Thyroid gland (tissue), 4 donors: ENCODE results near the gene TMEM120A. TPM values are rescaled to one million over a fixed set of nuclear protein-coding genes. Genes with fewer than 3 reads are reported as not detected.

Experiments
- DNase-seq, 2 donors: peaks; one replicate each; pipeline ENCODE4 v3.0.0-alpha.2; 2019
- H3K27ac ChIP-seq, 3 donors: fragments of 200-600 bp; sonication (generic); 1 replicate in 2 of 3; 2 replicates in 1 of 3; pipeline ENCODE4 v1.5.1; 2016 to 2019; ENCODE audit warnings: mild to moderate bottlenecking in 1 of 3, moderate library complexity in 1 of 3
- H3K27me3 ChIP-seq: fragments of 200-600 bp; sonication (generic); one replicate; pipeline ENCODE4 v1.5.1; 2019
- H3K36me3 ChIP-seq, 2 donors: fragments of 200-600 bp; sonication (generic); one replicate each; pipeline ENCODE4 v1.5.1; 2016 to 2019
- H3K4me1 ChIP-seq, 2 donors: fragments of 200-600 bp; sonication (generic); one replicate each; pipeline ENCODE4 v1.5.1; 2017 to 2019
- H3K4me3 ChIP-seq, 3 donors: fragments of 200-600 bp; sonication (generic); replicated peaks in 1 of 3; 1 replicate in 2 of 3; 2 replicates in 1 of 3; pipeline ENCODE4 v1.5.1; 2016; ENCODE audit warnings: mild to moderate bottlenecking in 1 of 3
- H3K9me3 ChIP-seq: fragments of 200-600 bp; sonication (generic); one replicate; pipeline ENCODE4 v1.5.1; 2017
- CTCF ChIP-seq, 6 experiments: fragments of 200-600 bp in 3 of 6; fragments of 450-650 bp in 3 of 6; sonication (generic) in 3 of 6; IDR thresholded peaks; one replicate each; pipeline ENCODE4 v1.5.1; 2016 to 2019; ENCODE audit warnings: antibody characterized with exemption in 6 of 6, mild to moderate bottlenecking in 2 of 6, inconsistent platforms in 1 of 6, moderate library complexity in 1 of 6
- POLR2A ChIP-seq, 2 donors: fragments of 450-650 bp; IDR thresholded peaks; one replicate each; pipeline ENCODE4 v1.6.1; 2017; ENCODE audit warnings: antibody characterized with exemption in 2 of 2, mild to moderate bottlenecking in 2 of 2, moderate library complexity in 1 of 2
- WGBS, 2 donors: methylation state at CpG; one replicate each; pipeline ENCODE4 v1.1.5; 2017; 5-methylcytosine and 5-hydroxymethylcytosine counted together
- intact Hi-C: fragments of 100-400 bp; cut with DNase I; formaldehyde crosslinking; loops from one replicate; pipeline ENCODE4 v1.15.1; 2023
- total RNA-seq, 4 donors: library from RNA; depleted of rRNA; stranded (reverse); fragments of >200 nt; gene quantifications; one replicate each; pipeline ENCODE4 v1.2.3, GENCODE V29; 2016

The TMEM120A gene
- total RNA-seq, 4 donors from 2014 or later, result 25.4 to 38.2 (median 34.9) TPM

- Histone ChIP-seq H3K9me3 (no peaks in the 10 kb centered on the region), H3K4me1 (no peaks in the 10 kb centered on the region), H3K4me3 (no peak overlapping the region), H3K27ac (no peak overlapping the region), H3K36me3 (peaks cover 7 to 15% of the 10 kb centered on the region in 2 donors), H3K27me3 (no peaks in the 10 kb centered on the region)
- 94 to 96% methylated on average over 3 of the region's 3 CpGs for WGBS, 2 donors
- TF ChIP-seq POLR2A (IDR thresholded peaks at IDR 0.05) (no peak), CTCF (IDR thresholded peaks at IDR 0.05) (no peak)
- no peak for DNase-seq
- intact Hi-C loops, result no loop called here
Measured at GRCh38 chr7:76002822-76003221, 8.4 kb upstream of the TMEM120A start.

- Histone ChIP-seq H3K27me3 (no peaks in the 10 kb centered on the region), H3K4me3 (no peak overlapping the region), H3K27ac (no peak overlapping the region), H3K4me1 (no peaks in the 10 kb centered on the region), H3K36me3 (peaks cover 7 to 15% of the 10 kb centered on the region in 2 donors), H3K9me3 (no peaks in the 10 kb centered on the region)
- TF ChIP-seq CTCF (IDR thresholded peaks at IDR 0.05) (no peak), POLR2A (IDR thresholded peaks at IDR 0.05) (no peak)
- intact Hi-C loops, result no loop called here
- no peak for DNase-seq
- WGBS, 2 donors, result 94% methylated on average over 5 to 6 of the region's 6 CpGs
Measured at GRCh38 chr7:76002139-76002538, 7.7 kb upstream of the TMEM120A start.

DNA sequence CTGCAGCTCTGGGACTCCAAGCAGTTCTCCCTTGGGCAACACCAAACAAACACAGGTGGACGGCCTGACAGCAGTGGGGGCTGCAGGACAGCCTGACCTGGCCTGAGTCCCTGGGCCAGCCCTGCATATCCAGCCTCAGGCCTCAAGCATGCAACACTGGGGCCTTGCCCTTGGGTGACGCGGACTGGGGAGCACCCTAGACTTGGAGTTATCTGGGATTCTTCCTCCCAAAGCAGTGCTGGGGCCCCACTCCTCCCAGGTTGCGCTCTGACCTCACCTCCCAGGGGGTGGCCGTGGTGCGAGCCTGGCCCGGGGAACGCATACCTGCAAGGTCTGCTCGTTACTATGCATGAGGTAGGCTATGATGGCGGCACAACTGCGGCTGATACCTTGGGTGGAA is 6.2 kb upstream of the TMEM120A start:
- Histone ChIP-seq H3K27ac (no peak overlapping the region), H3K9me3 (no peaks in the 10 kb centered on the region), H3K4me3 (no peak overlapping the region), H3K27me3 (no peaks in the 10 kb centered on the region), H3K36me3 (peaks cover 7 to 15% of the 10 kb centered on the region in 2 donors), H3K4me1 (no peaks in the 10 kb centered on the region)
- intact Hi-C loops, result no loop called here
- DNase-seq, result no peak
- WGBS, 2 donors, result 90 to 95% methylated on average over 10 to 11 of the region's 11 CpGs
- TF ChIP-seq POLR2A (IDR thresholded peaks at IDR 0.05) (no peak), CTCF (IDR thresholded peaks at IDR 0.05) (no peak)

GRCh38 chr7:75998038-75998437 is 3.6 kb upstream of the TMEM120A start:
- H3K27ac ChIP-seq, result no peak overlapping the region
- no peaks in the 10 kb centered on the region for H3K27me3 ChIP-seq
- no peaks in the 10 kb centered on the region for H3K9me3 ChIP-seq
- no peak for DNase-seq
- intact Hi-C loops, result no loop called here
- TF ChIP-seq CTCF (IDR thresholded peaks at IDR 0.05) (no peak), POLR2A (IDR thresholded peaks at IDR 0.05) (no peak)
- peaks cover under 1 to 3% of the 10 kb centered on the region in 2 donors for H3K36me3 ChIP-seq
- no peak overlapping the region for H3K4me3 ChIP-seq
- 83 to 100% methylated on average over 1 of the region's 1 CpG for WGBS, 2 donors
- H3K4me1 ChIP-seq, result peaks cover 12 to 13% of the 10 kb centered on the region in 2 donors

DNA sequence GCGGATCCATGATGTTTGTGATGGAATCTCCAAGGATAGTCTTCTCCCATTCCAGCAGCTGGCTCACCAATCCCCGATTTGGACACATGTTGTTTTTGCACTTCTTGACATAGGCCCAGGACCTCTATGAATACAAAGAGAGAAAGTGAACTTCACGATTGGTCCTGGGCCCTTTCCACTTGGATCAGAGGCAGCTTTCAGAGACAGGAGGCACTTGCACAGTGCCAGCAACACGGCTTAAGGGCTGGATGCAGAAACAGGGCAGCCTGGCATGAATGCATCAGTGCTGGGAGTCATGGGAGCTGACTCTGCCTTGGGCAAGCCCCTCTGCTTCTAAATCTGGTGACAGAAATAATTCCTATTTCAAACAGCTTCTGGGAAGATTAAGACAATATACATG is 2.1 kb upstream of the TMEM120A start:
- no peak overlapping the region for H3K4me3 ChIP-seq
- peak overlapping the region in 1 of 3 donors; percentile 12 for H3K27ac ChIP-seq
- intact Hi-C loops, result no loop called here
- H3K9me3 ChIP-seq, result no peaks in the 10 kb centered on the region
- no peaks in the 10 kb centered on the region for H3K27me3 ChIP-seq
- peaks cover 12 to 14% of the 10 kb centered on the region in 2 donors for H3K4me1 ChIP-seq
- peak in 1 of 2 donors; percentile 82 for DNase-seq
- no peaks in the 10 kb centered on the region for H3K36me3 ChIP-seq
- 43 to 47% methylated on average over 4 of the region's 4 CpGs for WGBS, 2 donors
- TF ChIP-seq CTCF (IDR thresholded peaks at IDR 0.05), result no peak
- TF ChIP-seq POLR2A (IDR thresholded peaks at IDR 0.05), result no peak
